GM21619 (cell line): ENCODE measurements around the gene PRKCG.
"Not testable (repeated sequence)": the region's sequence is repeated elsewhere in the genome, so short reads cannot be mapped to it uniquely, and the experiment has no call there.

Experiments used
- ATAC-seq: cut with Tn5 transposase; IDR thresholded peaks from one replicate; pipeline ENCODE4 v1.9.1; 2021; ENCODE audit not compliant: unreplicated experiment

PRKCG gene

DNA sequence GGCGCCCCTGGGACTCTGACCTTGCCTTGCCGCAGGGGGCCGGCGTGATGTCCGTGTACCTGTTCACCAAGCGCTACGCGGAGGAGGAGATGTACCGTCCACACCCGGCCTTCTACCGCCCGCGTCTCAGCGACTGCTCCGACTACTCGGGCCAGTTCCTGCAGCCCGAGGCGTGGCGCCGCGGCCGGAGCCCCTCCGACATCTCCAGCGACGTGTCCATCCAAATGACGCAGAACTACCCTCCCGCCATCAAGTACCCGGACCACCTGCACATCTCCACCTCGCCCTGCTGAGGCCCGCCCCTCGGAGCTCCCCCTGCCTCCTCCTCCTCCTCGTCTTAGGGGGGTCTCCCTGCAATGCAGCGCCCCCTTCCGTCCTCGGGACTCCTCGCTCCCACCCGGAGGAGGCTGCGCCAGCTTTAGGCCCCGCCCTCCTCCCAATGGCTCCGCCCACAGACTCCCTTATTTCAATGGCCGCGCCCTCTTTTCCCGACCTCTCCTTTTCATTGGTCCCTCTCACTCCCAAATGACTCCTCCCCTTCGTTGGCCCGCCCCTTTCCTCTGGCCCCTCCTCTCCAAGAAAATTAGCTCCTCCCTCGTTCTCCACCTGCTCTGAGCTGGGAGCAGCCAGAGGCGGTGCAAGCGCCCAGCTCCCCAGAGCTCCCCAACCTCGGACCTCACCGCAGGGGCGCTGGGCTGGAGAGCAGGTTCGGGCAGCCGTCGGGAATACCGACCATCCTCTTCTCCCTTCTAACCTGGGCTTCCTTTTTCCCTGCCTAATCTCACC, 60.2 kb downstream of the PRKCG start:
- no peak for ATAC-seq

DNA sequence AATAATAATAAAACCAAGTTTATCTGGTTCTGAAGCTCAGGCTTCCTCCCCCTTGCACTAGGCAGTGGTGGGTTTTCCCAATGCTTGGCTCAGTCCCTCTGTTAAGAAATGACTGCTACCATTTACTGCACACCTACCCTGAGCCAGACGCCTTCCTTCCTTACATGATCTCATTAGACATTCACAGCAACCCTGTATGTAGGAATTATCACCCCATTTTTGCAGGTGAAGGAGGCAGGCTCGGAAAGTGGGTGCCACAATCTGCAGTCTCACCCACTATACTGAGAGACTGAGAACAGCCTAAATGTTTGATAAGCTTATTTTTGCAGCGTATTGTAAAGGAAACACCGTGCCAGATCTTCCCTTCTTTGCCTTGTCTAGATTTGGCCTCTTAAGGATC, 62.4 kb downstream of the PRKCG start:
- no peak for ATAC-seq

DNA sequence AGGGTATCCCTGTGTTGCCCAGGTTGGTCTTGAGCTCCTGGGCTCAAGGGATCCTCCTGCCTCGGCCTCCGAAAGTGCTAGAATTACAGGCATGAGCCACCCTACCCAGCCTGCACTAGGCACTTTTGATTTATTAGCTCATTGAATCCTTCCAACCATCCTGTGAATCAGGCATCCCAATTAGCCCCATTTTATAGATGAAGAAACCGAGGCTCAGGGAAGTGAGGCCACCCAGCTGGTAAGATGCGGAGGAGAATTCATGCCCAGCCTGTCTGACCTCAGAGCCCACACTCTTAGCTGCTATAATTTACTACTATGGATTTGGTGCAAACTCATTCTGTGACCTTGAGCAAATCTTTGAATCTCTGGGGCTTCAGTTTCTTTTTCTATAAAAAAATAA, 62.9 kb downstream of the PRKCG start:
- ATAC-seq, result no peak

DNA sequence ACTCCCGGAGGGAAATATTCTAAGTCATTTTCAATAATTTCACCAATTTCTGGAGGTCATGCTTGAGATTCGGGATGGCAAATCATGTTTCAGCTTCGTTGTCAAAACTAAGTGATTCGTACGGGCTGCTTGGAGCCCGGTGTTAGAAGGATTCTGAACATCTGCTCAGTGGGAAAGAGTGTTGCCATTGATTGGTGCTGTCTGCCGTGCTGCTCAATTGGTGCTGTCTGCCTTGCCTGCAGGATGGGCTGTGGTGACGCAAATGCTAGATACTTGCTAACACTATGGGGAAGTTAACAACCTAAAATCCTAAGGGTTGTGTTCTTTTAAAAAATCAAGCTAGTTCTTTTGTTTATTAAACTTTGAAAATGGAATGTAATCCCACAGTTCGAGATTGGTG, 63.4 kb downstream of the PRKCG start:
- ATAC-seq, result no peak

DNA sequence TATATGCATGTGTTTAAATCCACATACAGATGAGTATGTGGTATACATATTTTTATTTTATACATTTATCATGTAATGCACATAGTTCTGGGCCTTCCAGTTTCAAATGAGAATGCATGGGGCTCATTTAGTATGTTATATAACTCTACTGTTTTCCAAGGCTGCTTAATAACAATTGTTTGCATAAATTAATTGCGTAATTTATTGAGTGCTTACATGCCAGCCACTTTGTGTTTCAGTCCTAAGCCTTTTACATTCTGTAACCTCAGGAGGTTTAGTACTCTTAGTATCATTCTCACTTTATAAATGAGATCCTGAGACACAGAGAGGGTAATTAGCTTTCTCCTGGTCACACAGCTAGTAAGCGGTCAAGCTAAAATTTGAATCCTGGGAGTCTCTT, 64.0 kb downstream of the PRKCG start:
- ATAC-seq, result no peak

DNA sequence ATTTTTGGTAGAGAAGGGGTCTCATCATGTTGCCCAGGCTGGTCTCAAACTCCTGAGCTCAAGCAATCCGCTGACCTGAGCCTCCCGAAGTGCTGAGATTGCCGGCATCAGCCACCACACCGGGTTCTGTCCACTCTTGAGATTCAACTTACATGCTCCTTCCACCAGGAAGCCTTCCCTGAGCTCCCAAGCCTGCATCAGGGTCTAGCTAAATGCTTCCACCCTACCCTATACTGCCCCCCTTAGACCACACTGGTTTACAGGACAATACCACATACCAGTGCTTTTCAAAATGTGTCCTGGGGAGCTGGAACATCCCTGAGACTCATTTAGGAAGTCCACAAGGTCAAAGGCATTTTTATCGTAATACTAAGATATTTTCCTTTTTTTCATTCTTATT, 65.6 kb downstream of the PRKCG start:
- ATAC-seq, result no peak

DNA sequence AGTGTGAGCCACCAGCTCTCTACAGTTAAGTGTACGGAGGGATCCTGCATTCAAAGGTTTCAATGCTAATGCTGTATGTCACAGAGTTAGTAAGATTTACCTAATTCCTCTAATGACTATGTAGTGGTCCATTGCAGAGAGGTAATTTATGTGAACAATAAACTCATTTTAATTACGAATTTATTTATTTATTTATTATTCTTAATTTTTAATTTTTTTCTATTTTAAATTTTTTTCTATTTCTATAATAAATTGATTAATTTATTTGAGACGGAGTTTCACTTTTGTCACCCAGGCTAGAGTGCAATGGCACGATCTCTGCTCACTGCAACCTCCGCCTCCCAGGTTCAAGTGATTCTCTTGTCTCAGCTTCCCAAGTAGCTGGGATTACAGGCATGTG, 66.6 kb downstream of the PRKCG start:
- ATAC-seq, result not testable (repeated sequence)

DNA sequence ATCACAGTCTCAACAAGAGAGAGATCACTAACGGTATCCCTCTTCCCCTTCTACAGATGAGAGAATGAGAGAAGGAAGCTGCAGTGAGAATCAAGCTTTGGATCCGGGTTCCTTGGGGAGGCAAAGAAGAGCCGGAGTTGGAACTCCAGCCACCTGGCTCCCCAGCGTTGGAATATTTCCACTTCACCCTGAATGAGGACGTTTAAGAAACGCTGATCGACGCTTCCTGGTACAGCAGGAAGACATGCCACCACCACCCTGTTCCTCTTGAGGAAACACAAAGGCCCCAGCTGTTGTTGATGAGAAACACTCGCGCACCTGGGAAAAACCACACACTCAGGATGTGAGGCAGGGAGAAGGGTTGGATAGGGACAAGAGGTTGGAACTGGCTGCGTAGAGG, 69.4 kb downstream of the PRKCG start:
- ATAC-seq, result no peak

DNA sequence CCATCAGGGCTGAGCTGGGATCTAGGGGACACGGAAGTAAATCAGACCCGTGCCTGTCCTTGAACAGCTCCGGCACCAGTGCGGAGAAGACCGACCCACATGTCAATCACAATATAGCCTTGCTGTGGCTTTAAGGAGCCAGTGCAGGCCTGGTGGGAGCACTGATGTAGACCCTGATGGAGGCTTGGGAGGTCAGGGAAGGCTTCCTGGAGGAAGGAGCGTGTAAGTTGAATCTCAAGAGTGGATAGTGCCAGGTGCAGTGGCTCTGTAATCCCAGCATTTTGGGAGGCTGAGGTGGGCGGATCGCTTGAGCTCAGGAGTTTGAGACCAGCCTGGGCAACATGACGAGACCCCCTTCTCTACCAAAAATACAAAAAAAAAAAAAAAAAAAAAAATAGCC, 70.0 kb downstream of the PRKCG start:
- ATAC-seq, result no peak

DNA sequence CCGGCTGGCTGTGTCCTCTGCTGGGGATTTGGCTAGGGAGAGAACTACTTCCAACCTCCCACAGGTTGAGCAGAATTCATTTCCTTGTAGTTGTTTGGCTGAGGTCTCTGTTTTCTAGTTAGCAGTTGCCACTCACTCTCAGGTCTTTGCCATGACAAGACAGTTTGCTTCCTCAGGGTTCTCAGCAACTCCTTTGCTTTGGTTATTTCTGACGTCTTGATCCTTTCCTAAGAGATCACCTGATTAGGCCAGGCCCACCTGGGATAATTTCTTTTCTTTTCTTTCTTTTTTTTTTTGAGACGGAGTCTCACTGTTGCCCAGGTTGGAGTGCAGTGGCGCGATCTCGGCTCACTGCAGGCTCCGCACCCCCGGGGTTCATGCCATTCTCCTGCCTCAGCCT, 71.4 kb downstream of the PRKCG start:
- no peak for ATAC-seq
